Hematopoietic multipotent progenitor cell treated with erythropoietin and hydrocortisone succinate and interleukin-3 and kit ligand, for 17 days (in vitro differentiated cells): ENCODE results near the gene TTLL5.
"Not testable (repeated sequence)": the region's sequence is repeated elsewhere in the genome, so short reads cannot be mapped to it uniquely, and the experiment has no call there.

Experiments used
- DNase-seq: peaks from one replicate; pipeline ENCODE4 v3.0.0-alpha.2; 2015; ENCODE audit warnings: low spot score

Gene TTLL5

GRCh38 chr14:75915045-75915444 is 254.0 kb downstream of the TTLL5 start:
- no peak for DNase-seq

GRCh38 chr14:75917322-75917945 is 256.4 kb downstream of the TTLL5 start:
- DNase-seq: no peak

GRCh38 chr14:75917946-75918335 is 256.9 kb downstream of the TTLL5 start:
- no peak for DNase-seq

GRCh38 chr14:75920421-75920820 is 259.4 kb downstream of the TTLL5 start:
- DNase-seq: not testable (repeated sequence)

- DNase-seq: not testable (repeated sequence)
Observed at GRCh38 chr14:75925141-75925840, 264.2 kb downstream of the TTLL5 start.

DNA sequence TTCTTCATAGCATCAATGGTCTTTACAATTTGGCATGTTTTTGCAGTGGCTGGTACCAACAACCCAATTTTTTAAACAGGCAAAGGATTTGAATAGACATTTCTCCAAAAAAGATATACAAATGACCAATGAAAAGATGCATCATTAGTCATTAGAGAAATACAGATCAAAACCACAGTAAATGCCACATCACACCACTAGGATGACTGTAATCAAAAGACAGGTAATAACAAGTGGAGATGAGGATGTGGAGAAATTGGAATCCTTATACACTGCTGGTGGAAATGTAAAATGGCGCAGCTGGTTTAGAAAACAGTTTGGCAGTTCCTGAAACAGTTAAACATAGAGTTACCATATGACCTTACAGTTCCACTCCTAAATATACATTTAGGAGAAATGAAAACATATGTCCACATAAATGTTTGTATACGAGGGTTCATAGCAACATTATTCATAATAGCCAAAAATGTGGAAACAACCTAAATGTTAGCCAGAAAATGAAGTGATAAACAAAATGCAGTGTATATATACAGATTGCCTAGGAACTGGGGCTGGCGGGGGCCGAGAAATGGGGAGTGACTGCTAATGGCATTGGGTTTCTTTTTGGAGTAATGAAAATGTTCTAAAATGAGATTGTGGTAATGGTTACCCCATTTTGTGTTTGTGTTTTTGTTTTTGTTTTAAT is 265.5 kb downstream of the TTLL5 start:
- DNase-seq: no peak

GRCh38 chr14:75927564-75928087 is 266.6 kb downstream of the TTLL5 start:
- DNase-seq: no peak

DNA sequence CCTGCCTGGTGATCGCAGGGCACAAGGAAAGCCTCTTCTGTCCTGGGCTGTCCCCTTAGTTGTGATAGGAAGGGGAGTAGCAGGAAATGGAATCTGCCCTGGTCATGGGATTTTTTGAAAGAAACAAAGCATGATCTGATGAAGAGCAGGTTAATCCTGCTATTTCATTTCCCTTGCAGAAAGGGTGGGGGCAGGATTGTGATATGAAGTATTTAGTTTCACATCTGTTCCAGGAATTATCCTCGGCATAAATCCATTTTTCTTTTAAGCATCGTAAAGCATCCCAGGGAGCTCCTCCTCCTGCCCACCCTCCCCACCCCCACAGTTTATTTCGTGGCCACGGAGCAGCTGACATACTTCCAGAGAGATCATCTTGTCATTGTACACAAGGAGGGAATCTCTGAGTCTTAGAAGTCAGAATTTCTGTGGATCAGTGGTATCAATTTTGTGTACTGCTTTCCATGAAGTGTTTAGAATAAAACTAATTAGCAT is 267.7 kb downstream of the TTLL5 start:
- DNase-seq: no peak

DNA sequence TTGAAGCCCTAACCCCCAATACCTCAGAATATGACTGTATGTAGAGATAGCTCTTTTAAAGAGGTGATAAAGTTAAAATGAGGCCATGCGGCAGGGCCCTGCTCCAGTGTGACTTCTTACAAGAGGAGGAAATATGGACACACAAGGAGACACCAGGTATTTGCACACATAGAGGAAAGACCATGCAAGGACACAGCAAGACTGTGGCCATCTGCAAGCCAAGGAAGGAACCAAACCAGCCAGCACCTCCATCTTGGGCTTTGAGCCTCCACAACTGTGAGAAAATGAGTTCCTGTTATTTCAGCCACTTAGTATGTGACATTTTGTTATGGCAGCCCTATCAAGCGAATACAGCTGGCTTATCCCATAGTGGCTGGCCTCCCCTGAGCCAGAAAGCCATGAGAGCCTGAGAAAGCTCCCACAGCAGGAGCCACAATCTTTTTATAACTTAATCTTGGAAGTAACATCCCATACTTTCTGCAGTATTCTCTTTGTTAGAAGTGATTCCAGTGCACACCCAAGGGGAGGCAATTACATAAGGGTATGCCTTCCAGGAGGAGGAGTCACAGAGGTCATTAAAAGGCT is 272.8 kb downstream of the TTLL5 start:
- DNase-seq: no peak

DNA sequence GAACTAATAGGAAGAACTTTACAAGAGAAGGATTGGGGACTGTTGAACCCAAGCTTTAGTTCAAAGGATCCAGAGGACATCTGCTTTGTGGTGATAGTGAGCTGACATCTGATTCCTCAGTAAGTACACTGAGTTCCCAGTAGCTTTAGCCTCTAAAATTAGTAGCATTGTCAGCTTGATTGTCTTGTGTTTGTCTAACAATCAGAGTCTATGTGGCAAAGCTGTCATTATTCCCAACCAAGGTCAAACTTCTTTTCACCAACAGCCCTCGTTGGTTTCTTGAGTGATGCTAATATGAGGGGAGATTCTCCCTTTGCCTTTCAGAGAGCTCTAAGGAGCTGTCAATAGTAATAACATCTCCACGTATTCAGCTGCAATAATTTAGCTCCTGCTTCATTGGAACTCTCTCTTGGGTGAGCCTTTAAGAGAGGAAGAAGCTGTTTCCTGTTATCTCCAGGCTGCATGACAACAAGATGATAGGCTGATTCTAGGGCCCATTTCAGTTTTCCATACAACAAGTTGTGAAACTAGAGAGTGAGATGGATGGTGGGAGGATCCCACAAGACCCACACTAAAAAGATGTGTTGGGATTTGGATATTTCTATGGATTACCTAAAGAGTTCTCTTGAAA is 274.1 kb downstream of the TTLL5 start:
- no peak for DNase-seq

- no peak for DNase-seq
Observed at GRCh38 chr14:75939200-75939599, 278.2 kb downstream of the TTLL5 start.

GRCh38 chr14:75941030-75941429 is 280.0 kb downstream of the TTLL5 start:
- DNase-seq: no peak

GRCh38 chr14:75944607-75945241 is 283.7 kb downstream of the TTLL5 start:
- no peak for DNase-seq

- no peak for DNase-seq
Observed at GRCh38 chr14:75946785-75947184, 285.7 kb downstream of the TTLL5 start.

- DNase-seq: no peak
Observed at GRCh38 chr14:75952489-75952888, 291.4 kb downstream of the TTLL5 start.

- no peak for DNase-seq
Observed at GRCh38 chr14:75959031-75959430, 298.0 kb downstream of the TTLL5 start.

- no peak for DNase-seq
Observed at GRCh38 chr14:75960231-75960630, 299.2 kb downstream of the TTLL5 start.

- DNase-seq: no peak
Observed at GRCh38 chr14:75961662-75962061, 300.6 kb downstream of the TTLL5 start.

DNA sequence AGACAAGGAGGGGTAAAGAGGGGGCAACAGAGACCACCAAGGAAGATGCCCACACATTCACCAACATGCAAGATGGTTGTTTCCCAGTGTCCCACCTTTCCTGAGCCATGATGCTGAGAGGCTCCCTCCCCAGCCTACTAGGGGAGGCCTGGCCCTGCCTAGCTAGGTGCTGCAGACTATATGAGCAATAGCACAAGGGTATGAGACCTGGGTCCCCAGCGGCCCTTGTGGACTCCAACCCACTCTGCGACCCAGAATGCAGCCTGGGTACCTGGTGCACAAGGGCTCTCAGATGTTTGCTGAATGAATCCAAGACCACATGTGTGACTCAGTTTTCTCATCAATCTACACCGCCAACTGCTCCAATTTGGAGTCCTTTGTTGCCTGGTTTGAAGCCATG is 306.8 kb downstream of the TTLL5 start:
- no peak for DNase-seq

DNA sequence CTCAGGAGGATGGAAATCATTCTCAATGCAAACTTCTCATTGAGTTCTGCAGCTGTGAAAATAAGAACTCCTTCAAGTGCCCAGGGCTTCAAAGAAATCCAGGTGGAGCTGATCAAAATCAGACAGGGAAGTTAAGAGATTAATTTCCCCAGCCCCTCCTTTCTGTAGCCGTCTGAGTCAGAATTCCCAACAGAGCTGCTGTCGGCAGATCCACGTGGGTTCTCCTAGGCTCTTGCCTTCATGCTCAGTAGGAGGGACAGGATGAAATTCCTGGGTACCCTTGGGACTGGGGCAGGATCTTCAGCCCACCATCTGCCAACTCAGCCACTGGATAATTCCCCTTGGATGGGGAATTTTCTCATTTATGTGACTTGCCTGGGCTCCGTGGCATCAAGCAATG is 307.4 kb downstream of the TTLL5 start:
- DNase-seq: no peak

DNA sequence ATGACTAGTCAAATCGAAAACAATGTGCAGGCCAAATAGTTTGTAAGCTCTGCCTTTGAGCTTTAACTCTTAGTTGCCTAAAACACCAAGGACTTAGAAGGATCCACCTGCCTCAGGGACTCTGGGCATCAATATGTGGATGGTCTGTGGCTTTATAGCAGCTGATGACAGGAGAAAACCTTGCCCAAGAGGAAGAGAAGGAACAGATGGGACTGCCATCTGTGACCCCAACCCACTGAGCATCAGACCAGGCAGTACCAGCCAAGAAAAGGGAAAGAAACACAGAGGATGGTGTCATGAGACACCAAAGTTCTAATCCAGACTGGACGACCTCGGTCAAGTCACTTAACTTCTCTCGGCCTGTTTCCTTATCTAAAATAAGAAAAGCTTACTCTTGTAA is 308.1 kb downstream of the TTLL5 start:
- no peak for DNase-seq

- DNase-seq: no peak
Observed at GRCh38 chr14:75969891-75970290, 308.8 kb downstream of the TTLL5 start.
